ENCODE results near the gene RASSF6.
"Not testable (repeated sequence)": the region's sequence is repeated elsewhere in the genome, so short reads cannot be mapped to it uniquely, and the experiment has no call there.

Gene RASSF6

GRCh38 chr4:73620115-73620792, at the start of gene RASSF6:
RASSF6 (minus strand) TSS chr4:73620436; CDS start chr4:73611795, 8,641 bp downstream.
- TF ChIP-seq ZFX (IDR thresholded peaks at IDR 0.05; ENCODE audit: borderline replicate concordance) (no peak), CTCF (IDR thresholded peaks at IDR 0.05) (0 out of 2 replicates have a peak, but pooled peaks have one; percentile 12)
- H3K27ac ChIP-seq = peak within 1 kb of the TSS; percentile 45

- TF ChIP-seq CTCF (IDR thresholded peaks at IDR 0.05) (no peak), ZFX (IDR thresholded peaks at IDR 0.05; ENCODE audit: borderline replicate concordance) (no peak)
Observed at GRCh38 chr4:73669410-73670183, 49.4 kb upstream of the RASSF6 start.

GRCh38 chr4:73668782-73669201, 48.6 kb upstream of the RASSF6 start:
- H3K27ac ChIP-seq = no peak overlapping the region
- TF ChIP-seq CTCF (IDR thresholded peaks at IDR 0.05) = no peak
- TF ChIP-seq ZFX (IDR thresholded peaks at IDR 0.05; ENCODE audit: borderline replicate concordance) = no peak

More at GRCh38 chr4:73669410-73670183, 49.4 kb upstream of the RASSF6 start:
- no peak overlapping the region for H3K27ac ChIP-seq

GRCh38 chr4:73665924-73666323, 45.7 kb upstream of the RASSF6 start:
- TF ChIP-seq CTCF (IDR thresholded peaks at IDR 0.05) = peak; percentile 83
- H3K27ac ChIP-seq = not testable (repeated sequence)

- TF ChIP-seq ZFX (IDR thresholded peaks at IDR 0.05; ENCODE audit: borderline replicate concordance) = no peak
- TF ChIP-seq CTCF (IDR thresholded peaks at IDR 0.05) = no peak
- H3K27ac ChIP-seq = no peak overlapping the region
Observed at GRCh38 chr4:73664470-73664869, 44.2 kb upstream of the RASSF6 start.

- no peak overlapping the region for H3K27ac ChIP-seq
- no peak for TF ChIP-seq ZFX (IDR thresholded peaks at IDR 0.05; ENCODE audit: borderline replicate concordance)
- no peak for TF ChIP-seq CTCF (IDR thresholded peaks at IDR 0.05)
Observed at GRCh38 chr4:73663576-73663975, 43.3 kb upstream of the RASSF6 start.
